ENCODE data around the gene STYXL1. TPM values are rescaled to one million over a fixed set of nuclear protein-coding genes. Genes with fewer than 3 reads are reported as not detected.

Gene STYXL1
- total RNA-seq, 3 donors from 2014 or later = 27.5 to 38.3 (median 28.3) TPM

DNA sequence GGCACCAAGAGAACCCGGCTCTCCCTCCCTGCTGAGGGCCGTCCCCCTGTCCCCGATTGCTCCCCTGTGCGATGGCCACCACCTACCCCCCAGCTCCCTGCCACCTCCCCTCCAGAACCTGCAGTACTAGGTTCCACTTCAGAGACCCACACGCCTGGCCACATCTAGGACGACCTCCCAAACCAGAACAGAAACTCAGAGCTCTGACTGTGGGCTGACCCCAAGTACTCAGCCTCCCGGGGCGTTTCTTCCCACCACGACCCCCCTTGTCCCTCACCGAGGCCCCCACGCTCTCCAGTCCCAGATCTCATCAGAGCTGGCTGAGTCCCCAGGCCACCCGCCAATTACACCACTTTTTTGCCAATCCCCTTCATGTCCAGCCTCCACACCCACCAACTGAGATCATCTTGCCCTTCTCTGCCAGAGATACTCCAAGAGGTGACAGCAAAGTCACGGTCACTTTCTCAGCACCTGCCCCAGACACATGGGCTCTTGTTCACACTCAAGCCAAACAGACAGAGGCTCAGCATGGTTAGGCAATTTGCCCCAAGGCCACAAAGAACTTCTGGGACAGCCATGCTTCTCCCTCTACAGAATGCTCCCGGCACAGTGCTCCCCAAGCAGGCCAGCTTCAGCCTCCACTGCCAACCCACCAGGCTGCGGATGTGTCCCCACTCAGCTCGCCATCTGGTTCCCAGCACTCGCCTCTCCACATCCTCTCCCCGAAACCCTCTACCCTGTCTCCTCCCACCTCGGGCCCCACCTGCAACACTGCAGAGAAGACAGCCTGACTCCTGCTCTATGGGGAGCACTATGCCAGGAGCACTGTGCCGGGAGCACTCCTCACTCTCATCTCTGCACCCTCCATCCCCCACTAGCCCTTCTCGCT, 58.1 kb downstream of the STYXL1 start:
- Histone ChIP-seq H3K9me3 (no peaks in the 10 kb centered on the region), H3K4me1 (peaks cover 5 to 16% of the 10 kb centered on the region in 2 donors), H3K36me3 (peaks cover 18% of the 10 kb centered on the region), H3K27ac (peak overlapping the region in 1 of 2 donors; percentile 69), H3K27me3 (no peaks in the 10 kb centered on the region), H3K4me3 (peak overlapping the region in 1 of 3 donors; percentile 48)
- intact Hi-C loops (cut with DNase I; ENCODE audit: low total_unique reads) = no loop called here
- DNase-seq (ENCODE audit: low spot score in 2 of 2) = no peak
- TF ChIP-seq POLR2AphosphoS5 (IDR thresholded peaks at IDR 0.05) = no peak
- no peak for TF ChIP-seq CTCF (IDR thresholded peaks at IDR 0.05)
- no peak for TF ChIP-seq POLR2A (IDR thresholded peaks at IDR 0.05)

DNA sequence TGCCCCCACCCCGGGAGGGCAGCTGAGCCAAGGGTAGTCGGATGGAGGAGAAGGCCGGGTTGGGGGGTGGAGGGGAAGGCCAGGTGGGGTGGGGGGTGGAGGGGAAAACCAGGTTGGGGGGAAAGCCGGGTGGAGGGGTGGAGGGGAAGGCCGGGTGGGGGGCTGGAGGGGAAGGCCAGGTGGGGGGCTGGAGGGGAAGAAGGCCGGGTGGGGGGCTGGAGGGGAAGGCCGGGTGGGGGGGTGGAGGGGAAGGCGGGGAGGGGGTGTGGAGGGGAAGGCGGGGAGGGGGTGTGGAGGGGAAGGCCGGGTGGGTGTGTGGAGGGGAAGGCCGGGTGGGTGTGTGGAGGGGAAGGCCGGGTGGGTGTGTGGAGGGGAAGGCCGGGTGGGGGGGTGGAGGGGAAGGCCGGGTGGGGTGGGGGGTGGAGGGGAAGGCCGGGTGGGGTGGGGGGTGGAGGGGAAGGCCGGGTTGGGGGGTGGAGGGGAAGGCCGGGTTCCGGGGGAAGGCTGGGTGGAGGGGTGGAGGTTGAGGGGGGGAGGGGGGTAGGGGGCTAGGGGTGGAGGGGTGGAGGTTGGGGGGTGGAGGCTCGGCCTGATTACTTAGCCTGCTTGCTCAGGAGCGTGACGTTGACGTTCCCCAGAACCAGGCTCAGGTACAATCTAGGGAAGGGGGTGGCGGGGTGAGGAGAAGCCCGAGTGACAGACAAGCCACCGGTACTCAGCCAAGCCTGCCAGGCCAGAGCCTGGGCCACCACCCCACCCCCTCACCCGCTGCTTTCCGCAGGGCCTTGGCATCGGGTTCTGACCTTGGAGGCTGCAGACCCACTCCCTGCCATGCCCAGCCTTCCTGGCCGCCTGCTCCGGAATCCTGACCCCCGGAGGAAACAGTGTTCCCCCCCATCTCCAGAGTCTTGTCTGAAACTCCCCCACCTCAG, 59.0 kb downstream of the STYXL1 start:
- peaks cover 5 to 16% of the 10 kb centered on the region in 2 donors for H3K4me1 ChIP-seq
- intact Hi-C loops (cut with DNase I; ENCODE audit: low total_unique reads) = no loop called here
- peaks cover 24% of the 10 kb centered on the region for H3K36me3 ChIP-seq
- no peaks in the 10 kb centered on the region for H3K27me3 ChIP-seq
- H3K27ac ChIP-seq = peak overlapping the region in 1 of 2 donors; percentile 69
- no peak for DNase-seq (ENCODE audit: low spot score in 2 of 2)
- TF ChIP-seq POLR2AphosphoS5 (IDR thresholded peaks at IDR 0.05) = no peak
- TF ChIP-seq POLR2A (IDR thresholded peaks at IDR 0.05) = no peak
- no peak for TF ChIP-seq CTCF (IDR thresholded peaks at IDR 0.05)
- H3K9me3 ChIP-seq = no peaks in the 10 kb centered on the region
- peak overlapping the region in 1 of 3 donors; percentile 48 for H3K4me3 ChIP-seq

DNA sequence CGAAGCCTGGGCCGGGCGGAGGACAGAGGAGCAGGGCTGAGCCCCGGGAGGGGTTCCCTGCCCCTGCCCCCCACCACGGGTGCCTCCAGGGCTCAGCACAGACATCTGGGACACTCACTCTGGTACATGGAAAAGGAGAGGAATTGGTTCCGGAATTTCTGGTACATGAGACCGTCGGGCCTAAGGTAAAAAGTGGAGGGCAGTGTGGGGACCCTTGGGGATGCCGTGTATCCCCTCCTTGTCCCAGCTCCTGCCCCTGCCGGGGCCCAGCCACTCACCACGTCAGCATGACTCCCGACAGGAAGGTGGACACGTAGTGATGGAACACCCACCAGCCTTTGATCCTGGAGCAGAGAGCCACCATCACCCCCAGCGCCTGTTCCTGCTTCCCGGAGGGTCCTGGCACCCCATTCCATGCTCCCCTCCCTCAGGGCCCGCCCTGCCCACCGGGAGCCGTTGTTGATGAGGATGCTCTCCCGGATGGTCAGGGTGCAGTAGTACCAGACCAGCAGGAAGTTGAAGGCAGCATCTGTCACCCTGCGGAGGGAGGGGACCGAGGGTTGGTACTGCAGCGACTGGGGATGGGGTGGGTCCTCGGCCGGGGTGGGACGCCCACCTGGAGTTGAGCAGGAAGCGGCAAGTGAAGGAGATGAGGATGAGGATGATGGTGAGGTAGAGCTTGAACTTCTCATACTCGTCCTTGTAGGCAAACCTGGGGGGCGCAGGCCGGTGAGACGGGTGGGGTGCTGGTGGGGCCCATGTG, 59.8 kb downstream of the STYXL1 start:
- no peak overlapping the region for H3K27ac ChIP-seq
- H3K4me3 ChIP-seq = no peak overlapping the region
- peaks cover 5 to 9% of the 10 kb centered on the region in 2 donors for H3K4me1 ChIP-seq
- no peak for TF ChIP-seq CTCF (IDR thresholded peaks at IDR 0.05)
- TF ChIP-seq POLR2A (IDR thresholded peaks at IDR 0.05) = no peak
- no peak for TF ChIP-seq POLR2AphosphoS5 (IDR thresholded peaks at IDR 0.05)
- H3K27me3 ChIP-seq = no peaks in the 10 kb centered on the region
- intact Hi-C loops (cut with DNase I; ENCODE audit: low total_unique reads) = no loop called here
- DNase-seq (ENCODE audit: low spot score in 2 of 2) = no peak
- H3K36me3 ChIP-seq = peaks cover 24% of the 10 kb centered on the region
- H3K9me3 ChIP-seq = no peaks in the 10 kb centered on the region

DNA sequence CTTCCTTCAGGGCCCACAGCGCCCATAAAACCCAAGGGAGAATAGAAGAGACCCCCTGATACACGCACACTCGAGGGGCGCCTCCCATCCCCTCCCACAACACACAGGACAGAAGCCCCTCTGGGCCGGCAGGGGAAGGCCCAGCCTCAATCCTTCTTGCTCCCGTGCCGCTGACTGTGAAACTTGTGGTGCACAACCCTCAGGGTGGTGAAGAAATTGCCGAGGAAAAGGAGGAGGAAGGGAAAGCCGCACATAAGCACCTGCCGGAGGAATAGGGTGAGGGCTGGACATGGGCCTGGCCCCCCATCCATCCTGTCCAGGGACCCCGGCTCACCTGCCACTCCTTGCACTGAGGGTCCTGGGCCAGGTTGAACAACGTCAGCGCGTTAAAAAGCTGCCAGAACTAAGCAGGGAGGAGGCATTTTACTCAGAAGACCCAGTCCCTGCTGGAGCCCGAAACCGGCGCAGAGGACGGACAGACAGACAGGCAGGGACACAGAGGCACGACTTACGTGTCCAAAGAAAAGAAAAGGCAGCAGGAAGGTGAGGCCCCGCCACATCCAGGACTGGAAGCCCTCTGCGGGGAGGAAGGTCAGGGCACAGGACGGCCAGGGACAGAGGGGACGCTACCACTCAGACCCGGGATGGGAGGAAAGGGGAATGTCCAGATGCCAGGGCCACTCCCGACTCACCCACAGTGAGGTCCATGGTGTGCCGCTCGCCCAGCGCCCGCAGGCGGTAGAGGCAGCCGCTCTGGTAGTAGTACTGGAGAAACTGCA, 60.6 kb downstream of the STYXL1 start:
- no peak for DNase-seq (ENCODE audit: low spot score in 2 of 2)
- no peak overlapping the region for H3K27ac ChIP-seq
- H3K36me3 ChIP-seq = peaks cover 24% of the 10 kb centered on the region
- no peaks in the 10 kb centered on the region for H3K27me3 ChIP-seq
- no peak overlapping the region for H3K4me3 ChIP-seq
- intact Hi-C loops (cut with DNase I; ENCODE audit: low total_unique reads) = no loop called here
- peaks cover 5 to 9% of the 10 kb centered on the region in 2 donors for H3K4me1 ChIP-seq
- no peaks in the 10 kb centered on the region for H3K9me3 ChIP-seq
- no peak for TF ChIP-seq POLR2AphosphoS5 (IDR thresholded peaks at IDR 0.05)
- TF ChIP-seq POLR2A (IDR thresholded peaks at IDR 0.05) = no peak
- no peak for TF ChIP-seq CTCF (IDR thresholded peaks at IDR 0.05)

All from breast epithelium (tissue), 4 donors.